NCI-H2227 treated with DMSO at 0.1 percent for 48 hours (cell line): ENCODE results near the gene CHCT1.

ENCODE experiments used
- DNase-seq: peaks from one replicate; lab custom pipeline; 2025; lab: John Stamatoyannopoulos, UW

The CHCT1 gene

GRCh38 chr17:60442271-60443173, 20.2 kb downstream of the CHCT1 start:
- DNase-seq, result no peak

- no peak for DNase-seq
Measured at GRCh38 chr17:60443713-60444112, 21.4 kb downstream of the CHCT1 start.

DNA sequence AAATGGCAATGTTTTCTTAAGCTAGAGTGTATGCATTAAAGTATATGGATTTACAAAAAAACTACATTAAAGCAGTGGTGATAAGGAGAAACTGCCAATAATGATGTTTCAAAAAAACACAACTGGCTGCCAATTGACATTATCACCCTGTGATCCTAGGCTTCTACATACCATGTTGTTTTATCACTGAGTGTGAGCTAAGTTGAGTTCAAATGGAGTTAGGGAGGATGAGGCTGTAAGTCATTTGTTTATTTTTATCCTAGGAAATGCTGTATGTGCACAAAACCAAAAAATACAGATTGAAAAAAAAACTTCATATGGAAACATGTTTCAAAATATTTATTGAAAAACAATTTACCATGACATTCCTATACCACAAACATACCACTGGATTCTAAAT, 22.9 kb downstream of the CHCT1 start:
- DNase-seq, result no peak

- DNase-seq, result no peak
Measured at GRCh38 chr17:60447375-60447774, 25.1 kb downstream of the CHCT1 start.

GRCh38 chr17:60451071-60451470, 28.8 kb downstream of the CHCT1 start:
- DNase-seq, result no peak

DNA sequence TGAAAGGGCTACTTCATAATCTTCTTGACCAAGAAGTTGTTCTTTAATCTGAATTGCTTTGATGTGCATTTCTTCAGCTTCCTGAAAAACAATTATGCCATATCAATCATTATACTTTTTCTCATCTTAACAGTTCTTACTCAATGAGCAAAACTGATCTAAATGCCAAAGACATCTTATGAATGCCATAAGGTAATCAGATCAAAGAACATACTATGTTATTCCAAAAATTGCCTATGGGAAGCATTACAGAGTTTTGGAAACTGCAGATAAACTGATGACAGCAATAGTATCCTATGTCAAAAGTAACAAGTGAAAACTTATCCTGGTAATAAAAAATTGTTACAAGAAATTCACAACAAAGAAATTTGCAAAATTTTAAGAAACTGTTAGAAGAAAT, 29.7 kb downstream of the CHCT1 start:
- DNase-seq, result no peak

DNA sequence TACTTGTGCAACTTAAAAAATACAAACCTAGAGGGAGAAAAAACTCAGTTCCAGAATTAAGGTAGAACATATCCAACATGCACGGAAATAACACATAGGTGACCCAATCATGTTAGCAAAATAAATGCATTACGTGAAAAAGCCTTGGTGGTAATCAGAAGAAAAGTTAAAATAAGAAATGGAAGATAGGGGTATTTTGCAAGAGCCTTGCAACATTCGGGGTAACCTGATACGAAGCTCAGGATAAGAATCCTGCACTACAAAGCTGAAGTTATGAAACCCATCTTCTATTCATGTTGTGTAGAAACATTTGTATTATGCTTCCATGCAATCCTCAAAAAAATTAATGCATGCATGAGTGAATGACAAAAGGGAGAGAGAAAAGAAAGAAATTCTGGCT, 33.1 kb downstream of the CHCT1 start:
- no peak for DNase-seq

- DNase-seq, result no peak
Measured at GRCh38 chr17:60457148-60457547, 34.9 kb downstream of the CHCT1 start.

DNA sequence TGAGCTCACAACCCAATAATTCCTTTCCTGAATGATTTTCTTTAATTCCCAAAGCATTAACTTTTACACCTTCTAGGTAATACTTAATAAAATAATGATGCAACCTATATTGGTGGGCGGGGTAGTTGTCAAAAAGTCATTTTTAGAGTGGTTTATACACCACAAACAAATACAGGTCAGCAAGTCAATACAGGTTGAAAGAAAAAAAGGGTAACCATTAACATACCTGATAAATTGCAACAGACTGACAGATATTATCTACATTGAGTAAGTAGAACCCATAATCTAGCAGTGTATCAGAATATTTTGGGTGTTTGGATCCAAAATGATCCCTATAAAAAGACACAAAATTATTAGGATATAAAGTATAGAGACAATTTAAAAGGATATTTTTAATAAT, 39.3 kb downstream of the CHCT1 start:
- DNase-seq, result no peak

- DNase-seq, result no peak
Measured at GRCh38 chr17:60463157-60463835, 41.0 kb downstream of the CHCT1 start.

GRCh38 chr17:60464343-60464742, 42.1 kb downstream of the CHCT1 start:
- DNase-seq, result no peak

GRCh38 chr17:60468371-60468770, 46.1 kb downstream of the CHCT1 start:
- DNase-seq, result no peak

DNA sequence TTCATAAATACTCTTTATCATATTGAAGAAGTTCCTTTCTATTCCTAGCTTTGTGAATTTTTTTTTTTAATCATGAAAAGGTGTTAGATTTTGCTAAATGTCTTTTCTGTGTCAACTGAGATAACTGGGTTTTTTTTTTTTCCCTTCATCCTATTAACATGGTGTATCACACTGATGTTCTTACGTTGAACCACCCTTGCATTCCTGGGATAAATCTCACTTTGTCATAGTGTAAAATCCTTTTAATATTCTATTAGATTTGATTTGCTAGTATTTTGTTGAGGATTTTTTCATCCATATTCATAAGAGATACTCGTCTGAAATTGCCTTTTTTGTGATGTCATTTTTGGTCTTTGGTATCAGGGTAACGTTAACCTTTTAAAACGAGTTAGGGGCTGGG, 49.2 kb downstream of the CHCT1 start:
- no peak for DNase-seq

DNA sequence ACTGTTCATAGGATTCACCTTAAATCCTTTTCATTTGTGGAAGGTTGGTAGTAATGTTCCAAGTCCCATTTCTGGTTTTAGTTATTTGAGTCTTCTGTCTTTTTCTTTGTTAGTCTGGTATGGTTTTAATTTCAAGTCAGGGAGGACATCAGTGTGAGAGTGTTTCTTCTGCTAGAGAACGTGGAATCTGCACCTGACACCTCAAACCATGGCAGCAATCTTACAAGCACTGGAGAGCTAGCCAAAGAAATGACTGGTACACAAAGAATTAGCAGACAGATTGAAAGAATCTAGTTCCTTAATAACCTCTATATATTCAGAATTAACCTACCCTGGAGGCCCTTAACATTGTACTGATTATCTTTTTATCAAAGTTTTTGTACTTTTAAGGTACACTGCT, 50.2 kb downstream of the CHCT1 start:
- no peak for DNase-seq

DNA sequence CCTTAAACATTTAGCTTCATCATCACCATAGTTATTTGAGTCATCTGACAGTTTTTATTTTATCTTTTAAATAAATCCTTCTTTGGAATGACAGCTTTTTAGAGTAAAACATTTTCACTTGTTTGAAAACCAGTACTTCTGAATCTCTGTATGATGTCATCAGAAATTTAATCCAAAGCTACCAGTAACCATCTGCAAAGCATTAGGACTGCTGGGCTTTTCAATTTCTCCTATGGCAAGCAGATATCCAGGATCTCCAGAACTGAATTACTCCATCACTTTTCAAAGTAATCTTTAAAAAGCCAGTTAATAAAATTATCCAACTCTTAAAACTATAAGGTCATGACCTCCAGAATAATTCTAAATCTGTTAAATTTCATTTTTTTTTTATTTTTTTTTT, 51.5 kb downstream of the CHCT1 start:
- no peak for DNase-seq
